ENCODE data around the gene DPYSL5. TPM values are rescaled to one million over a fixed set of nuclear protein-coding genes. Genes with fewer than 3 reads are reported as not detected.
A peak's percentile ranks its signal among the peaks of the same experiment; 100 is the strongest.

The DPYSL5 gene
- total RNA-seq, 2 experiments from 2014 or later: not detected

DNA sequence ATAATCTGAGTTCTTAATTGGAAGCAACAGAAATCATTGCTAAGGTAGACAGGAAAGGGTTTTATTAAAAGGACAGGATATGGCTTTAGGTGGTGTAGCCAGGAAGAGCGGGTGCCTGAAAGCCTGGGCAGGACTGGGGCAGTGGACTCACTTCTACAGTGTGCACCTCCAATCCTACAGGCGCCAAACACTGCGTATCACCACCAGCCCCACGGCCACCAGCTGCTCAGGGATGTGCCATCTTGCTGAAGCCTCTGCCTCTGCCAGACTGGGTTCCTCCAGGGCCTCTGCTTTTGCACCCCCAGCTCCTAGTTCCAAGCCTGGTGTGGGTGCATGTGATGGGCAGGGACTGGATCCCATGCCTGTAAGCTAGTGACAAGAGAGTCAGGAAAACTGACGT is 29.7 kb upstream of the DPYSL5 start:
- ATAC-seq (ENCODE audit: low read depth) (no peak), DNase-seq (no peak)
- Mint-ChIP-seq H3K9me3 (no peaks in the 10 kb centered on the region), H3K4me3 (no peak overlapping the region), H3K36me3 (no peaks in the 10 kb centered on the region), H3K27ac (no peak overlapping the region), H3K27me3 (peaks cover 17% of the 10 kb centered on the region), H3K4me1 (peaks cover 3% of the 10 kb centered on the region)
- POLR2A ChIA-PET: no interaction called here

DNA sequence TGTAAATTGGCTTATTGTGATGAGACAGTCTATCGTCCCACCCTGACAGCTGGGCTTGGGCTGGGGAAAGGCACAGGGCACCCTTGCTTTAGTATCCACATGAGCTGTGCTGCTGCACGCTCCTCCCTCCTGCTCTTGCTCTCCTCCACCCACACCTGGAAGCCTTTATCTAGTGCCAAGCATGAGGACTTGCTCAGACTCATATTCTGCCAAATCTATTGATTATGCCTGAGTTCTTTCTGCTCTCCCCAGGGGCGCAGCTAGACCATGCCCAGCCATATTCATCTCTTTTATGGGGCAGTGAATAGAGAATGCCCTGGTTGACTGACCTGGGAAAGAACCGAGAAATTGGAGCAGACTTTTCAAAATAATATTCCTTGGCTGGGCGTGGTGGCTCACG is 29.0 kb upstream of the DPYSL5 start:
- ATAC-seq (ENCODE audit: low read depth) (no peak), DNase-seq (no peak)
- H3K27ac Mint-ChIP-seq: no peak overlapping the region
- H3K4me3 Mint-ChIP-seq: no peak overlapping the region
- no peaks in the 10 kb centered on the region for H3K36me3 Mint-ChIP-seq
- H3K27me3 Mint-ChIP-seq: peaks cover 17% of the 10 kb centered on the region
- POLR2A ChIA-PET: interaction anchor here (0.6 kb wide), 1 partner anchor 157 kb away, joined by 3 read pairs; no protein-coding TSS in a partner anchor
- H3K9me3 Mint-ChIP-seq: no peaks in the 10 kb centered on the region
- H3K4me1 Mint-ChIP-seq: peaks cover 3% of the 10 kb centered on the region

DNA sequence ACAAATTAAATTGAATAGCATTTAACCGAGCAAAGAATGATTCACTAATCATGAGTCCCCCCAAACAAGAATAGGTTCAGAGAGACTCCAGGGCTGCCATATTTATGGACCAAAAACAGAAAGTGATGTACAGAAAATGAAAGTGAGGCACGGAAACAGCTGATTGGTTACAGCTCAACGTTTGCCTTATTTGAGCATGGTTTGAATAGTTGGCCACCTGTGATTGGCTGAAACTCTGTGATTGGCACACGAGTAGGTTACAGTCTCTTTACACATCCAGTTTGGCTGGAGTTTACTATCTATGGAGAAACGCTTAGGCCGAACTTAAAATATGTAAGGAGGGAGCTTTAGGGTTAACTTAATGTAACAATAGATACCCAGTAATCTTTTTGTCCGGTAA is 27.0 kb upstream of the DPYSL5 start:
- Mint-ChIP-seq H3K27me3 (peaks cover 21% of the 10 kb centered on the region), H3K4me3 (no peak overlapping the region), H3K36me3 (no peaks in the 10 kb centered on the region), H3K27ac (no peak overlapping the region), H3K4me1 (peaks cover 3% of the 10 kb centered on the region), H3K9me3 (no peaks in the 10 kb centered on the region)
- POLR2A ChIA-PET: no interaction called here
- no peak for ATAC-seq (ENCODE audit: low read depth)
- no peak for DNase-seq

DNA sequence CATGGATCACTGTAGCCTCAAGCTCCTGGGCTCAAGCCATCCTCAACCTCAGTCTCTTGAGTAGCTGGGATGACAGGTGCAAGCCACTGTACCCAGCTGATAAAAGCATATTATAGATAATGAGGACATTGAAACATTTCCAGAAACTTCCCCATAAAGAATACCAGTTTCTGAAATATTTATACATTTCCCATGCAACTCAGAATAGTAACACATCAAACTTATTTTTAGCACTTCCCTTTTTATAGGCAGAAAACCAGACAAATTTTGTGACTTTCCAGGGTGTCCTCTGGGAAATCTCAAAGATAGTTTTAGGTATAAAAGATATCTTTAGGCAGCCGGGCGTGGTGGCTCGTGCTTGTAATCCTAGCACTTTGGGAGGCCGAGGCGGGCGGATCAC is 25.1 kb upstream of the DPYSL5 start:
- no peak overlapping the region for H3K27ac Mint-ChIP-seq
- no peaks in the 10 kb centered on the region for H3K4me1 Mint-ChIP-seq
- H3K27me3 Mint-ChIP-seq: peaks cover 17% of the 10 kb centered on the region
- H3K4me3 Mint-ChIP-seq: no peak overlapping the region
- no peaks in the 10 kb centered on the region for H3K36me3 Mint-ChIP-seq
- POLR2A ChIA-PET: no interaction called here
- H3K9me3 Mint-ChIP-seq: no peaks in the 10 kb centered on the region
- DNase-seq (no peak), ATAC-seq (ENCODE audit: low read depth) (no peak)

DNA sequence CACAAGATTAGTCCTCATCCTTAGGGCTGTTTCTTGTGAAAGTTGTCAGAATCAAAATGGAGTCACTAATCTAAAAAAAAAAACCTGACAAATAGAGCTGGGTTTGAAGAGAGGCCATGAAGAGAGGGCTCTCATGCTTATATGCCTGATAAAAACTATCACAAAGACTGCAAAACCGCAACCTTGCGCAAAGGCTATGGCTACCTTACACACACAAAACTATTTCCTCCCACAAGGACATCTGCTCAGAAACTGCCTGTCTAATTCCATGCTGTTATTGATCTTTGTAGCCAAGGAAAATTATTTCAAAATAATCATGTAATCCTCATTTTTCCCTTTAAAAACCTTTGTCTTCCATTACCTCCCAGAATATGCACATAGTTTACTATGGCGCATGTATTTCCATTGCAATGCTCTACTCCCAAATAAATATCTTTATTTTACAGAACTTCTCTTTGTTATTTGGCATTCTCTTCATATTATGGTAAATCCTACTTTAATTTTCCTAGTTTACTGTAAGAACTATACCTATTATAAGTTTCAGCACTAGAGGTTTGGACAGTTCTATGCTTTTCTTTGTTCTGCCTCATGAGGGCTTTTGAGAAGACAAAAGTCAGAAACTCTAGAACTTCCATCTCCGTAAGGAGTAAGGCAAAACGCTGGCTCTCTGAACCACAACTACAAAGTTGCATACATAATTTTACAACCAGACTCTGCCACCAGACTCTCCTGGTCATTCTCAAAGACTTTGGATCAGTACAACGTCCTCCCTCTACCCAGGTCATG is 9.6 kb upstream of the DPYSL5 start:
- no peaks in the 10 kb centered on the region for H3K9me3 Mint-ChIP-seq
- no peak overlapping the region for H3K4me3 Mint-ChIP-seq
- no peak for DNase-seq
- no peak overlapping the region for H3K27ac Mint-ChIP-seq
- peaks cover 55% of the 10 kb centered on the region for H3K27me3 Mint-ChIP-seq
- POLR2A ChIA-PET: no interaction called here
- no peaks in the 10 kb centered on the region for H3K36me3 Mint-ChIP-seq
- H3K4me1 Mint-ChIP-seq: no peaks in the 10 kb centered on the region
- no peak for ATAC-seq (ENCODE audit: low read depth)

DNA sequence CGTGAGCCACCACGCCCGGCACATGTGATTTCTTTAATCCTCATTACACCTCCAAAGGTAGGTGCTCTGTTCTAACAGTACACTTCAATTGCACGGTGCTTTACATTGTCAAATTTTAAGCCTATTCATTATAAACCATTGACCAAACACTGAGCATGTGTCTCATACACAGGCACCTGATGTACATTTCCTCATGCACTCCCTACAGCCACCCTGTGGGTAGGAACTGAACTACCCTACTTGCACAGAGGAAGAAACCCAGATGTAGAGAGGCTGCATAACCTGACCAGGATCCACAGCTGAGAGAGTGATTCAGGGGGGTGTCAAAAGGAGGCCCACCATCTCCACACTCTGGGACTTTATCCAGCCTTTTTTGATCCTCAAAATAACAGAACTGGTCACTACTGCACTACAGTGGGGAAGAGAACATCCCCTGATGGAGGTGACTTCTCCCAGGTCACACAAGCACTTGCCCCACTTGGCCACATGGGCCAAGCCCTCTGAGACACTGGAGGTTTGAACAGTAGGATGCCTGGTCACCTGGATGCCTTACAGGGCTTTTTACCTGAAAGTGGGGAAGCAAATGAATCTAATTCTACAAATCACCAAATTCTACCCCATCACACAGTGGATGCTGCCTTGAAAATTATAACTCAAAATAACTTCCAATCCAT is 6.9 kb upstream of the DPYSL5 start:
- no peaks in the 10 kb centered on the region for H3K36me3 Mint-ChIP-seq
- no peak overlapping the region for H3K4me3 Mint-ChIP-seq
- POLR2A ChIA-PET: no interaction called here
- ATAC-seq (ENCODE audit: low read depth) (no peak), DNase-seq (no peak)
- no peak overlapping the region for H3K27ac Mint-ChIP-seq
- H3K9me3 Mint-ChIP-seq: no peaks in the 10 kb centered on the region
- peaks cover 58% of the 10 kb centered on the region for H3K27me3 Mint-ChIP-seq
- no peaks in the 10 kb centered on the region for H3K4me1 Mint-ChIP-seq

DNA sequence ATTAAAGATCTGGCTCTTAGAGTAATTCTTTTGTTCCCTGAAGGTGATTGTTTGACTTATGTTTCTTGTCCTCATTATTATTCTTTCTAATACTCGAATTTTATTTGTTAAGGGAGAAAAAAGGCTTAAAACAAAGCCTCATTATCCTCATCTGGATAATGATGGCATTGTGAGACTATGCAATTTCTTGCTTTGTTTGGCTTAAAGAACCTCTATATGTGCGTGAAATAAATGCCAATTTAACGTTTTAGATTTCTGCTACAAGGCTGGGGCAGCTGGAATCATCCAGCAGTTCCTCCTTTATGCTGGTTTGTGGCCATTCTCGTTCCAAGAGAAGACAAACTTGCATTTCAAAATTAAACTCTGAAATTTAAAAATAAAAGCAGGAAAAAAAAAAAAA is 4.9 kb upstream of the DPYSL5 start:
- POLR2A ChIA-PET: no interaction called here
- H3K27me3 Mint-ChIP-seq: peaks cover 64% of the 10 kb centered on the region

DNA sequence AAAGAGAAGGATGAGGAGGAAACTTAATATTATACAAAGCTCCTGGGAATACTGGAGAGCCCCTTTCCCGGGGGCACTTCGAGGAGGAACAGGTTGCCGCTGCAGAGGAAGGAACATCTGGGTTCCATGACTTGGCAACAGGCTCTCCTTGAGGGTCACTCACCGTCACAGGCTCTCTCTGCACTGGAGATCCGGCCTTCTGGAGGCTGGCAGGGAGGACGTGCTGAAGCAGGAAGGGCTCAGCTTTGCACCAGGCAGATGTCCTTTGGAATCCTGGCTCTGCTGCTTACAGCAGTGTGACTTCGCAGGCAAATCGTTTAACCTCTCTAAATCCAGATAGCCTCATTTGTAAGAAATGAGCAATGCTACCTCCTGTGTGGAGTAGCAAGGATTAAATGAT is 2.9 kb upstream of the DPYSL5 start:
- POLR2A ChIA-PET: no interaction called here
- ATAC-seq (ENCODE audit: low read depth) (no peak), DNase-seq (no peak)
- Mint-ChIP-seq H3K4me1 (no peaks in the 10 kb centered on the region), H3K27ac (no peak overlapping the region), H3K9me3 (no peaks in the 10 kb centered on the region), H3K4me3 (no peak overlapping the region), H3K36me3 (no peaks in the 10 kb centered on the region), H3K27me3 (peaks cover 60% of the 10 kb centered on the region)

More for the DNA sequence above, 4.9 kb upstream of the DPYSL5 start:
- Mint-ChIP-seq H3K36me3 (no peaks in the 10 kb centered on the region), H3K4me1 (no peaks in the 10 kb centered on the region), H3K27ac (no peak overlapping the region), H3K9me3 (no peaks in the 10 kb centered on the region), H3K4me3 (no peak overlapping the region)
- DNase-seq (no peak), ATAC-seq (ENCODE audit: low read depth) (no peak)

DNA sequence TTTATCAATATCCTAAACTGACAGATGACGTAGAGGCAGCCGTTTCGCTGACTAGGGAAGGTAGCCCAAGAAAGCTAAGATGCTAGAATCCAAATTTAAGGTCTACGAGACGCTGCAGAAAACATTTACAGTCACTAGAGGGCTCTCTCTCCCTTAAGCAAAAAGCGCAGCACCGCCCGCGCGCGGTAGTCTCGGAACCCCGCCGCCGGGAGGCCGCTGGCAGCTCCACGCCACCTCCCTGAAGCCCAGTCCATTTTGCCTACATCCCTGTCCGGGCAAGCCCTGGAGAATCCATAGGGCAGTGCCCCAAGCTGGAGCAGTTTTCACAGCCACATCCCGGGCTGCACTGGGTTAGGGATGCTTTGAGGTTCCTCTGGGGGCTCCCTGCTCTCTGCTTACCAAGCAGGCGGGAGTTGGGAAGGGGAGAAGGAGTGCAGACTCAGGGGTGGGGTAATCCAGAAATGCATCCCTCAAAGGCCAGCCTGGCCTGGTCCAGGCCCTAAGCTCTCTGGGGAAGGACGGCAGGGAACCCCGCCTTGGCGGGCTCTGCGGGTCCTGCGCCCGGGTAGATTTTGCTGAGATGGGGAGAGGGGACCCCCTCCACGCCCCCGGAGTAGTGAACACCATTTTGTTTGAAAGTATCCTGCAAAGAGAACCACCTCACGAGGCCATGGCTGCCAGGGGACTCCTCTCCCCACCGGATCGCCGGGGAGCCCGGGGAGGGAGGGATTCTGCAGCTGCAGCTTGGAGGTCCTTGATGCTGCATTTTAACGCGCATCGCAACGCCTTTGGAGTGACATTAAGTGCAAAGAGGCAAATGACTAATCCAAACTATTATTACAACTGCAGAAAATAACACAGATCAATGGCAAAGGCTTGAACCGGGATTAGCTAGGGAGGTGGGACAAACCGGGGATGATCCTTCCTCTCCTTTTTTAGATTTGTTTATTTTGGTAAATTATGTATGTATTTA is 1.3 kb upstream of the DPYSL5 start:
- DNase-seq (peak; percentile 72), ATAC-seq (ENCODE audit: low read depth) (peak; percentile 77)
- Mint-ChIP-seq H3K4me3 (peak overlapping the region; percentile 32), H3K27ac (no peak overlapping the region), H3K9me3 (no peaks in the 10 kb centered on the region), H3K4me1 (no peaks in the 10 kb centered on the region), H3K36me3 (no peaks in the 10 kb centered on the region), H3K27me3 (peaks cover 57% of the 10 kb centered on the region)
- POLR2A ChIA-PET: interaction anchor here (0.5 to 1.5 kb wide), 3 partner anchors 60 to 117 kb away, joined by 3 to 4 read pairs (median 3); no protein-coding TSS in a partner anchor

DNA sequence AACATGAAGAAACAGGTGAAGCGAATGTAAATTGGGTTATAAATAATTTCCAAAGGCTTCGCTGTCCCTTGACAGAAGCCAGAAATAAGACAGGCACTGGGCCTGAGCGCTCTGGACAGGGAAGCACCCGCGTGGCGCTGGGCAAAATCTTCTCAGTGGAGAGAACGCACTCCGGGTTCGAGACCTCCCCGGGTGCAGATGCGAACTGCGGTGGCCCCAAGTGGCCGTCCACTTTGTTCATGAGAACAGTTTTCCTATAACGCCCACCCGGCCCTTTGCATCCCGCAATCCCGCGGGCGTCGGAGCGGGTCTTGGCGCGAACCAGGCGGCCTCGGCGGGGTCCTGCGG is 651 bp upstream of the DPYSL5 start:
- ATAC-seq (ENCODE audit: low read depth) (no peak), DNase-seq (peak; percentile 32)
- POLR2A ChIA-PET: no interaction called here
- Mint-ChIP-seq H3K4me1 (no peaks in the 10 kb centered on the region), H3K4me3 (peak overlapping the region; percentile 30), H3K27ac (no peak overlapping the region), H3K36me3 (no peaks in the 10 kb centered on the region), H3K27me3 (peaks cover 59% of the 10 kb centered on the region), H3K9me3 (no peaks in the 10 kb centered on the region)

DNA sequence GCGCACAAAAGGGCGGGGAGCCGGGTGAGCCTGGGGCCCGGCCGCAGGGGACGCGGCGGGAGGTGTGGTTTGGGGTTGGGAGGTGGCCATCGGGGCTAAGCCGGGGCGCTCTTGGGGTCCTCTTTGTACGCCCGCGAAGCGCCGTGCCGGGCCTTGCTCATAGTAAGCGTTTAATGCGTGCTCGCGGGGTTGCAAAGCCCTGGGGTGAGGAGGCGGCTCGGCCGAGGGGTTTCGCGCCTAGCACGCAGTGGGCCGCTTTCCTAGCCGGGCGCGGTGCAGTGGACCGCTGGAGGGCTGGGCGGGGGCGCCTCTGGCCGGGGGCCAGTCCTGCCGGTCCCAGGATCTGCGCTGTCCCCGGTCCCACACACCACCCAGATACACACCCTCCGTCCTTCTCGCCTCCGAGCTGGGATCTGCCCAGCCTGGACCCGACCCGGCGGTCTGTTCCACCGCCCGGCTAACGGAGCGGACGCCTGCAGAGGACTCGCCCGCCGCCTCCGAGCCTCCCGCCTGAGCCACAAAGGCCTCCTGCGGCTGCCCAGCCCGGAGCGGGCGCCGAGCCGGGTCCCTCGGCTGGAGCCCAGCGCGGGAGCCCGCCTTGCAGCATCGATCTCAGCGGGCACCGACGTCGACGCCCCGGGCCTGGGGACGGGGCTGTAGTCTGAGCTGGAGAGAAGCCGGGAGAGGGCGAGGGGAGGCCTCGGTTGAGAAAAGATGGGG is 564 bp downstream of the DPYSL5 start:
- ATAC-seq (ENCODE audit: low read depth): peak; percentile 14

DNA sequence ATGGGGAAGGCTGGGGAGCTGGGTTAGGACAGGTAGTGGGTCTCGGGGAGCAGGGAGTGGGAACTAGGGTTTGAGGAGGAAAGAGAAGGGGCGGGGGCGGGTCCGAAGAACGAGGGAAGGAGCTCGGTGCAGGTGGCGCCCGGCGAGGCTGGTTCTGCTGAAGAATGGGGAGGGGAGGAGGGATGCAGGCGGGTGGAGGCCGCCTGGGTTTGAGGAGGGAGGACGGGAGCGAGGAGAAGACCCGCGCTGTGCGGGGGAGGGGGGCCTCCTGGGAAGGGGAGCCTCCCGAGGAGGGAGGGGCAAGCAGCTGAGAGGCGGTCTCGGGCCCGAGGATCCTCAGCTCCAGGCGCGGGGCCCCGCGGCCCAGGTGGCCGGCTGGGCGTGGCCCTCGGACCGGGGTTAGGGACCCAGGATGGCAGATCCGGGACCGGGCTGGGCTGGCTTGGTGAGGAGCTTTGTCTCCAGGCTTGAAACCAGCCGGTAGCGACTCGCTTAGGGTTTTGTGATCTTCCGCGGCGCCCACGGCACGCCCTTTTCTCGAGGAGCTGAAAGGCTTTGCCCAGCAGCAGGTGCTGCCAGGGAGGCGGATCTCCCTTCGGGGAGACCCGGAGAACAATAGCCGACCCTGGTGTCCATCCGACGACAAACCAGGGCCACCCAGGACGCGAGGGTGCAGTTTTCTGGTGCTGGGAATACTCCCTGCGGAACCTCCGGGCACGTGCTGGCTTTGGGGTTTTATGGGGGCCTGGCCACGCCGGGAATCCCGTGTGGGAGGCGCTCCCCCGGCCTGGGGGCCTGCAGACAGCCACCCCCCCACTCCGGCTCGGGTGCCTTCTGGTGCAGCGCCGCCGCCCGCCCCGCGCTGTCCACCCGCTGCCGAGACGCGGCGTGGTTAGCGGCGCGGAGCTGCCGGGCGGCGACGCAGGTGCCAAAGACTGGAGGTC is 1.4 kb downstream of the DPYSL5 start:
- no peaks in the 10 kb centered on the region for H3K9me3 Mint-ChIP-seq
- DNase-seq: peak; percentile 39
- H3K4me1 Mint-ChIP-seq: no peaks in the 10 kb centered on the region
- no peak for ATAC-seq (ENCODE audit: low read depth)
- no peaks in the 10 kb centered on the region for H3K36me3 Mint-ChIP-seq
- POLR2A ChIA-PET: no interaction called here
- peaks cover 67% of the 10 kb centered on the region for H3K27me3 Mint-ChIP-seq
- peak overlapping the region; percentile 42 for H3K4me3 Mint-ChIP-seq
- H3K27ac Mint-ChIP-seq: no peak overlapping the region

More for the DNA sequence above, 564 bp downstream of the DPYSL5 start:
- no peaks in the 10 kb centered on the region for H3K36me3 Mint-ChIP-seq
- DNase-seq: peak; percentile 50
- peaks cover 64% of the 10 kb centered on the region for H3K27me3 Mint-ChIP-seq
- H3K27ac Mint-ChIP-seq: no peak overlapping the region
- H3K4me1 Mint-ChIP-seq: no peaks in the 10 kb centered on the region
- no peaks in the 10 kb centered on the region for H3K9me3 Mint-ChIP-seq
- POLR2A ChIA-PET: no interaction called here
- peak overlapping the region; percentile 42 for H3K4me3 Mint-ChIP-seq

Data from activated naive CD8-positive, alpha-beta T cell treated with anti-CD3 and anti-CD28 coated beads, Interleukin-2, amount 10 ng/mL, durations not matched to agents 7 days and 5 days (primary cell).